Trophoblast cell (in vitro differentiated cells and primary cell): ENCODE data around the gene SH3BP5.
A peak's percentile ranks its signal among the peaks of the same experiment; 100 is the strongest.

Experiments used
- DNase-seq, 2 donors: peaks; one replicate each; pipeline ENCODE4 v3.0.0-alpha.2; 2016
- H2AFZ ChIP-seq: 2 replicates; pipeline ENCODE4 v1.6.1; 2013; ENCODE audit warnings: low read length, moderate library complexity, mild to moderate bottlenecking; ENCODE audit not compliant: insufficient read depth, poor library complexity
- H2AK5ac ChIP-seq: 2 replicates; pipeline ENCODE4 v1.6.1; 2013; ENCODE audit warnings: mild to moderate bottlenecking, low read length
- H2BK120ac ChIP-seq: 2 replicates; pipeline ENCODE4 v1.6.1; 2013; ENCODE audit warnings: low read length, mild to moderate bottlenecking, moderate library complexity; ENCODE audit not compliant: insufficient read depth, poor library complexity
- H2BK12ac ChIP-seq: 2 replicates; pipeline ENCODE4 v1.6.1; 2013; ENCODE audit warnings: mild to moderate bottlenecking, low read length, moderate library complexity
- H2BK5ac ChIP-seq: 2 replicates; pipeline ENCODE4 v1.6.1; 2013; ENCODE audit warnings: low read length, low read depth, moderate library complexity, mild to moderate bottlenecking; ENCODE audit not compliant: poor library complexity
- H3K14ac ChIP-seq: 2 replicates; pipeline ENCODE4 v1.6.1; 2013; ENCODE audit warnings: mild to moderate bottlenecking, low read length
- H3K18ac ChIP-seq: 2 replicates; pipeline ENCODE4 v1.6.1; 2013; ENCODE audit warnings: mild to moderate bottlenecking, low read length
- H3K23ac ChIP-seq: 2 replicates; pipeline ENCODE4 v1.6.1; 2013; ENCODE audit warnings: low read length
- H3K27ac ChIP-seq: 2 replicates; pipeline ENCODE4 v1.5.1; 2013; ENCODE audit warnings: low read depth, mild to moderate bottlenecking, inconsistent platforms, low read length, moderate library complexity
- H3K27me3 ChIP-seq: 2 replicates; pipeline ENCODE4 v1.6.1; 2013; ENCODE audit warnings: inconsistent platforms, mild to moderate bottlenecking, low read length, moderate library complexity; ENCODE audit not compliant: insufficient read depth
- H3K36me3 ChIP-seq, 2 experiments: 1 replicate in 1 of 2; 2 replicates in 1 of 2; pipeline ENCODE4 v1.6.1; 2013; ENCODE audit warnings: low read length in 2 of 2, mild to moderate bottlenecking in 2 of 2, moderate library complexity in 1 of 2; ENCODE audit not compliant: insufficient read depth in 2 of 2, control insufficient read depth in 1 of 2
- H3K4ac ChIP-seq: 2 replicates; pipeline ENCODE4 v1.6.1; 2013; ENCODE audit warnings: low read depth, mild to moderate bottlenecking, low read length, moderate library complexity
- H3K4me1 ChIP-seq, 2 experiments: 1 replicate in 1 of 2; 2 replicates in 1 of 2; pipeline ENCODE4 v1.6.1; 2013; ENCODE audit warnings: low read length in 2 of 2, mild to moderate bottlenecking in 2 of 2, moderate library complexity in 1 of 2; ENCODE audit not compliant: insufficient read depth in 2 of 2, control insufficient read depth in 1 of 2
- H3K4me2 ChIP-seq: 2 replicates; pipeline ENCODE4 v1.6.1; 2013; ENCODE audit warnings: inconsistent platforms, mild to moderate bottlenecking, low read length, moderate library complexity
- H3K4me3 ChIP-seq: 2 replicates; pipeline ENCODE4 v1.5.1; 2013; ENCODE audit warnings: mild to moderate bottlenecking, low read depth, low read length, inconsistent platforms
- H3K79me1 ChIP-seq: one replicate; pipeline ENCODE4 v1.6.1; 2013; ENCODE audit warnings: low read length
- H3K79me2 ChIP-seq: 2 replicates; pipeline ENCODE4 v1.6.1; 2013; ENCODE audit warnings: low read length, mild to moderate bottlenecking; ENCODE audit not compliant: control insufficient read depth, insufficient read depth, poor library complexity
- H3K9ac ChIP-seq: 2 replicates; pipeline ENCODE4 v1.6.1; 2013; ENCODE audit warnings: mild to moderate bottlenecking, low read length
- H3K9me3 ChIP-seq: 2 replicates; pipeline ENCODE4 v1.6.1; 2013; ENCODE audit warnings: low read depth, mild to moderate bottlenecking, control low read depth, inconsistent platforms, low read length; ENCODE audit not compliant: insufficient read depth
- H4K12ac ChIP-seq: 2 replicates; pipeline ENCODE4 v1.6.1; 2013; ENCODE audit warnings: low read depth, mild to moderate bottlenecking, low read length, moderate library complexity
- H4K8ac ChIP-seq: 2 replicates; pipeline ENCODE4 v1.6.1; 2013; ENCODE audit warnings: low read depth, mild to moderate bottlenecking, low read length, moderate library complexity
- H4K91ac ChIP-seq: one replicate; pipeline ENCODE4 v1.6.1; 2013; ENCODE audit warnings: low read depth, mild to moderate bottlenecking, low read length, moderate library complexity
- WGBS: extraction: QIAGEN DNeasy Blood & Tissue Kit; methylation state at CpG from one replicate; pipeline ENCODE4 v1.1.7; 2013; ENCODE audit warnings: missing lambda C conversion rate; ENCODE audit not compliant: insufficient read length, insufficient coverage; ENCODE audit errors: extremely low coverage; 5-methylcytosine and 5-hydroxymethylcytosine counted together

The SH3BP5 gene

DNA sequence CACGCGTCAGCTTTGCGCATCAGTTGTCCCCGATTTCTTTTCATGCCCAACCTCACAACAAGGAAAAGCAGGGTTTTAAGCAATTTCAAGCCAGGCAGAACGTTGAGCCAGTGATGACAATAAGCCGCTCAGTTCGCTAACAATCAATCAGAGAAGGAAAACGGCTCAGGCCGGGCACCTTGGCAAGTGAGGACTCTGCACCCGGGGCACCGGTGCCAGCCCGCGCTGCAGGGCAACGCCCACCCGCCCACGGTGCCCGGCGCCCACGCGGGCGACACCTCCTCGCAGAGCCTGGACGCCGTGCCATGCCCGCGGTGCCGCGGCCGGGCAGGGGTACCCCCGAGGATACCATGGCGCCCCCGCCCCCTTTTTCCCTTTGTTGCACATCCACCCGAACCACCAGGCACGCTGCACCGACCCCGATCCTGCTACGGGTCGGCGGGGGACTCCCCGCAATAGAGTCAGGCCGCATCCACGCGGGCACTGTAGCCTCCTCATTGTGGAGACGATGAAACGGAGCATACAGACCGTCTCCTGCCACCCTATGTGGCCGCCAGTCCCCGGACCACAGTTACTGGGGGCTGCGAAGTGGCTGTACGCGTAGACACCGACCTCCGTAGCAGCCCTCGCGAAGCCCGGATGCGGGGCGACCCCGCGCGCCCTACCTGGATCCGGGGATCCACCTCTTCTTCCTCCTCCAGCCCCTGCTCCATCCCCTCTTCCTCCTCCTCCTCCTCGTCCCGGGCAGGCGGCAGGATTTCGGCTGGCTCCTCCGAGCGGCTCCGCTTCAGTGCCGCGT, 581 bp downstream of the SH3BP5 start:
- H3K9ac ChIP-seq, result peak overlapping the region; percentile 86
- H2AK5ac ChIP-seq, result peak overlapping the region; percentile 8
- H3K4ac ChIP-seq, result peak overlapping the region; percentile 85
- peaks cover 38% of the 10 kb centered on the region for H3K79me1 ChIP-seq
- peak overlapping the region; percentile 97 for H2BK120ac ChIP-seq
- H3K79me2 ChIP-seq, result peaks cover 19% of the 10 kb centered on the region
- H2AFZ ChIP-seq, result peak overlapping the region; percentile 89
- H3K4me2 ChIP-seq, result peak overlapping the region; percentile 66
- no peaks in the 10 kb centered on the region for H3K27me3 ChIP-seq
- H3K27ac ChIP-seq, result peak overlapping the region; percentile 78
- H3K36me3 ChIP-seq, result peaks cover 12 to 24% of the 10 kb centered on the region in 2 experiments
- peak overlapping the region; percentile 94 for H3K4me3 ChIP-seq
- peaks cover 32 to 46% of the 10 kb centered on the region in 2 experiments for H3K4me1 ChIP-seq
- WGBS, result no CpG with 5 or more reads among the region's 71 CpGs
- H4K12ac ChIP-seq, result peak overlapping the region; percentile 70
- no peak overlapping the region for H3K23ac ChIP-seq
- H4K8ac ChIP-seq, result peak overlapping the region; percentile 23
- peak overlapping the region; percentile 92 for H3K18ac ChIP-seq
- no peak for DNase-seq
- H4K91ac ChIP-seq, result peak overlapping the region; percentile 96
- peak overlapping the region; percentile 7 for H2BK12ac ChIP-seq
- H2BK5ac ChIP-seq, result peak overlapping the region; percentile 96
- H3K9me3 ChIP-seq, result no peaks in the 10 kb centered on the region
- peak overlapping the region; percentile 44 for H3K14ac ChIP-seq

DNA sequence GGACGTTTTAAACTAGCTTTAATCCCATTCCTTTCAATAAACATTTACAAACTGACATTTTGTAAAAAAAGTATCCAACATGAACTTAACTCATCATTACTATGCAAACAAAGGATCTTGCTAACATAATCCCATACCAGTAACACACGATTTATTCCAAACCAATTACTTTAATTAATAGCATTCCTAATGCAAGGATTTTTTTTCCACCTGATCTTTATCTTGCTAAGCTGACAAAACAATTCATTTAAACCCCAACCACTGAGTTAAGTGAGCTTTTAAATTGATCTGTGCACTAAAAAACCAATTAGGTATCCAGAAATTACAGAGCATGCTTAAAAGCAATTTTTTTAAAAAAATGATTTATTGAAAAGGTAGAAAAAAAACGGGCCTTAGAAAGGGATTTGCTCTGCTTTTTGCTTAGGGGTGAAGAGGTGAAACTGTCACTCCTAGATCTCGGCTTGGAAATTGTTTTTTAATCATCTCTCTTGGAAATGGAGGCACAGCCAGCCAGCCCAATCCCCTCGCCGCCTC, 1.2 kb downstream of the SH3BP5 start:
- Histone ChIP-seq H3K4me3 (peak overlapping the region; percentile 94), H3K4ac (peak overlapping the region; percentile 85), H3K4me1 (peaks cover 32 to 47% of the 10 kb centered on the region in 2 experiments), H2BK5ac (no peak overlapping the region), H3K9ac (peak overlapping the region; percentile 86), H3K27me3 (no peaks in the 10 kb centered on the region), H4K8ac (no peak overlapping the region), H4K91ac (no peak overlapping the region), H3K23ac (no peak overlapping the region), H2AFZ (no peak overlapping the region), H3K4me2 (peak overlapping the region; percentile 66), H3K9me3 (no peaks in the 10 kb centered on the region), H3K79me1 (peaks cover 39% of the 10 kb centered on the region), H3K14ac (peak overlapping the region; percentile 44), H2BK12ac (no peak overlapping the region), H2BK120ac (no peak overlapping the region), H3K27ac (no peak overlapping the region), H3K79me2 (peaks cover 21% of the 10 kb centered on the region), H3K36me3 (peaks cover 12 to 28% of the 10 kb centered on the region in 2 experiments), H4K12ac (no peak overlapping the region), H2AK5ac (no peak overlapping the region), H3K18ac (no peak overlapping the region)
- DNase-seq, result no peak
- no CpG with 5 or more reads among the region's 6 CpGs for WGBS

DNA sequence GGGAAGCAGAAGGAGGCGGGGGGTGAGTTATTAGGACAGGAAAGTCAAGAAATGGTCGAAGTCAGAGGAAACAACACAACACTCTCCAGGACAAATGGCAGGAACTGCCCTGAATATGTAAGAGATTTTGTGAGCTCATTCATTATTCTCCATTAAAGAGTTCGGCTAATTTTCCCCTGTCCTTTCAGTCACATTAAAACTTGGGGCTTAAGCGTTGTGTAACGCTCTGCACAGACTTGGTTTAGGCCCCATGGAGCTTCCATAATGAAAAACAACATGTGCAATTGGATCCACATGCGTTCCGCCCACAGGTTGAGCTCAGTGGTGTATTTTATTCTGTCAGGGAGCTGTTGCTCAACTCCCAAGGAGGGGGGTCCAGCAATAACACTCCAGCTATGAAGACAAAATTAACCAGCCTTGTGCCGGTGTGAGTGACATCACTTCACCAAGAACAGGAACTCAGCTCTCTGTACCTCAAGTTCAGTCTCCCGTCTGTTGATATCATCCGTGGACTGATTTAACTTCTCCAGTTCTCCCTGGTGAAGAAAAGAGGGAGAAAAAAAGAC, 2.3 kb downstream of the SH3BP5 start:
- Histone ChIP-seq H2BK120ac (no peak overlapping the region), H3K36me3 (peaks cover 14 to 28% of the 10 kb centered on the region in 2 experiments), H3K9ac (no peak overlapping the region), H2BK12ac (no peak overlapping the region), H3K79me1 (peaks cover 40% of the 10 kb centered on the region), H2BK5ac (peak overlapping the region; percentile 43), H3K18ac (no peak overlapping the region), H3K23ac (no peak overlapping the region), H3K9me3 (no peaks in the 10 kb centered on the region), H3K27me3 (no peaks in the 10 kb centered on the region), H3K4ac (peak overlapping the region; percentile 2), H3K4me2 (peak overlapping the region; percentile 54), H4K91ac (peak overlapping the region; percentile 31), H2AK5ac (no peak overlapping the region), H4K12ac (no peak overlapping the region), H3K79me2 (peaks cover 20% of the 10 kb centered on the region), H2AFZ (no peak overlapping the region), H4K8ac (no peak overlapping the region), H3K14ac (no peak overlapping the region), H3K4me1 (peaks cover 37 to 48% of the 10 kb centered on the region in 2 experiments), H3K27ac (peak overlapping the region; percentile 57), H3K4me3 (peak overlapping the region; percentile 31)
- no peak for DNase-seq
- no CpG with 5 or more reads among the region's 10 CpGs for WGBS

DNA sequence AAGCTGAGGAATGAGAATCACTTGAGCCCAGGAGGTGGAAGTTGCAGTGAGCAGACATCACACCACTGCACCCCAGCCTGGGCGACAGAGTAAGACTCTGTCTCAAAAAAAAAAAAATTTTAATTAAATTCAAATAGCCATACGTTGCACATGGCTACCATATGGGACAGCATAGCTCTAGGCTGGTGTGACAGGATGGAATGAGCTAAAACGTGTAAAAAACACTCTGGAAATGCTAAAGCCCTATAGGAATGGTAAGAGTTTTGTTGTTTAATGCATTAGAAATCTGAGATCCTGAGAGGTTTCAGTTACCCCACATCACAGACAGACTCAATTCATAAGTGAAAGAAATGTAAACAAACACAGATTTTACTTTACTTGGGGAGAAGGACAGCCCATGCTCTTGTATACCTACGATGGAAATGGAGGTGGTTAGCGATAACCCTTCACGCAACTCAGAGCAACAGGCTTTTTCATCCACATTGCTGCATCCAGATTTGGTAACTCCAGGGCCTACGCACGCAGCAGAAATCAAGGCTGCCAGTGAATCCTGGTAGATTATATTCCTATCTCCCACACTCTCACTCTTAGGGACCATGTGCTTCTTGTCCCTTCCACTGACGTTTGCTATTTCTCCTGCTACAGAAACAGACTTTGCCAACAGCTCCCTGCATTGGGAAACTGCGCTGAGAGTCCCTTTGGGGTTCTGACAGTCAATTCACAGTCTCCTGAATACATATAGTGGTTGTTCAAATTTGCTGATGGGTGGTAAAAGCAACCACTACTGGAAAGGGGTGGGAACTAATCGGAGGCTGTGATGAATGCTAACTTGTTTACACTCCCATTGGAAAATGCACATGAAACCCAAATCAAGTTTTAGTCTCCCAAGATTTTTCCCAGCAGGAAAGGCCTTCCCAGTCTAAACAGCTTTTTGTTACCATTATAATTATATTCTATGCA, 3.1 kb downstream of the SH3BP5 start:
- Histone ChIP-seq H3K79me1 (peaks cover 45% of the 10 kb centered on the region), H3K9ac (no peak overlapping the region), H2BK5ac (no peak overlapping the region), H4K12ac (no peak overlapping the region), H2BK120ac (no peak overlapping the region), H2AK5ac (no peak overlapping the region), H3K4ac (peak overlapping the region; percentile 68), H3K18ac (no peak overlapping the region), H3K27me3 (no peaks in the 10 kb centered on the region), H3K36me3 (peaks cover 15 to 28% of the 10 kb centered on the region in 2 experiments), H3K4me2 (no peak overlapping the region), H3K4me1 (peaks cover 40 to 53% of the 10 kb centered on the region in 2 experiments), H2AFZ (no peak overlapping the region), H3K4me3 (no peak overlapping the region), H3K23ac (no peak overlapping the region), H4K8ac (no peak overlapping the region), H3K14ac (no peak overlapping the region), H3K79me2 (peaks cover 21% of the 10 kb centered on the region), H2BK12ac (peak overlapping the region; percentile 42), H3K27ac (peak overlapping the region; percentile 57), H3K9me3 (no peaks in the 10 kb centered on the region), H4K91ac (no peak overlapping the region)
- no peak for DNase-seq
- WGBS, result no CpG with 5 or more reads among the region's 11 CpGs
